Renal cortical epithelial cell (primary cell): Measurements from ENCODE around the gene TRAT1. TPM values are rescaled to one million over a fixed set of nuclear protein-coding genes. Genes with fewer than 3 reads are reported as not detected.

ENCODE experiments used
- DNase-seq: peaks from one replicate; pipeline ENCODE4 v3.0.0-alpha.2; 2011; ENCODE audit warnings: low read depth
- total RNA-seq: library from RNA; depleted of rRNA; stranded (reverse); fragments of >200 nt; gene quantifications from 2 replicates; pipeline ENCODE4 v1.2.3, GENCODE V29; 2014

TRAT1 gene
- total RNA-seq, 1 donor from 2014 or later, result not detected

DNA sequence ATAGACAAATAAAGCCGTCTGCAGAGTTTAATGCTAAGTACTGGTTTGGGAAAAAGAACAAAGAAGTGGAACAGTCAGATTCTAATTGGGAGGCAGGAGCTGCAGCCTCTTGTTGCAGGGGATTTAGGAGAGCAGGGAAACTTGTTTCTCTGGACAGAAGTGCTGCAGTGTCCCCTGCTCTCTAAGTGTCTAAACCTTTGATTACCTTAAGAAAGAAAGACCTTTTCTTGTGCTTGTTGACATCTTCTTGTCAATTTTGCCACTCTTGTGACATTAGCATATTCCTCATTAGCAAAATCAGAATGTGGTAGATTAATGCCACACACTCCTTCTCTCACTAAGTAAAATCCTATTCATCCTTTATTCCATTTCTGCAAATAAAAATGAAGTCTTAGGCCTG lies 38.8 kb downstream of the TRAT1 start:
- DNase-seq, result no peak

DNA sequence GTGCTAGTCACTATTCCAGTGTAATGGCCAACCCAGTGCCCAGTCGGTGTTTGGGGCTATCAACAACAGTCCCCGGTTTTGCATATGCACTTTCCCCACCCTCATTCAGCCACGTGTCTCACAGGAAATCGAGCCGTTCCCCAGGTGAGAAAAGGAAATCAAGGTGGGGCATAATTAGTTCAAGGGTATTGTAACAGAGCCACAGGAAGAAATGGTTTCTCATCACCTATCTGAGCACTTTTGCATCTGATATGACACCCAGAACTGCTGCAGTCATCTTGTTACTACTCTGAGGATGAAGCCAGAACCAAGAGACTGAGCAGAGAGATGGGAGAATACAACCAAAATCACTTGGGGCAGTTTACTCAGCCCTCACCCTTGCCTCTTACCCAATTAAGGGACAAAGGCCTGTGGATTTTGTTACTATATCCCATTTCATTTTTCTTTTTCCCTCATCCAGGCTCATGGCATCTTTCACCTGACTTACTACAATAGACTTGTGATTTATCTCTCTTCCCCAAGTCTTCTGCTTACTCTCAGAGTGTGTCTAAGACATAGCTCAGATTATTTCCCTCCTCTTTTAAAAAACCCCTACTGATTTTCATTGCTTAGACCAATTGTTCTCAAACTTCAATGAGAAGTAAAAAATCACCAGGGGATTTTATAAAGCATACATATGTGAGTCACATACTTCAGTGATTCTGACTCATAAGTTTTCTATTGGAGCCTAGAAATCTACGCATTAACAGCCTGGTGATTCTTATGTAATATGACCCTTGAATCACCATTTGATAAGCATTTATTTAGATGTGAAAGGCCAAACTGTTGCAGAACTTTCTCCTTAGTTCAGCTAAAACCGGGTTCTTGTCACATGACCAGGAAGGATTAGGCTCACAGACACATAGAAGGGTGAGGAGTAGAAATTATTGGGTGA lies 40.5 kb downstream of the TRAT1 start:
- DNase-seq, result peak; percentile 93

DNA sequence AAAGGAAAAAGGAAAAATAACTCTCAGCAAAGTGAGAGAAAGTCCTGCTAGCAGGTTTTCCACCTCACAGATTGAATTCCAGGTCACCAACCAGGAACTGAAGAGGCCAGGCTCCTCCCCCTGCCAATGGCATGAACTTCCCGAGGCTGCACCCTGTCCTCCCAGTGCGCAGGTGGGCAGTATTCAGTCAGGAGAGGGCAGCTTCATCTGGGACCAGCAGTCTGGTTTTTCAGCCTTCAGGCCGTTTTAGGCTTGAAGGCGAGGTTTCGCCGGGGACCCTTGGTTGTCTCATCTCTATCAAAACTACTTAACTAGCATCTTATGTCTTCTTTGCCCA lies 41.2 kb downstream of the TRAT1 start:
- no peak for DNase-seq

DNA sequence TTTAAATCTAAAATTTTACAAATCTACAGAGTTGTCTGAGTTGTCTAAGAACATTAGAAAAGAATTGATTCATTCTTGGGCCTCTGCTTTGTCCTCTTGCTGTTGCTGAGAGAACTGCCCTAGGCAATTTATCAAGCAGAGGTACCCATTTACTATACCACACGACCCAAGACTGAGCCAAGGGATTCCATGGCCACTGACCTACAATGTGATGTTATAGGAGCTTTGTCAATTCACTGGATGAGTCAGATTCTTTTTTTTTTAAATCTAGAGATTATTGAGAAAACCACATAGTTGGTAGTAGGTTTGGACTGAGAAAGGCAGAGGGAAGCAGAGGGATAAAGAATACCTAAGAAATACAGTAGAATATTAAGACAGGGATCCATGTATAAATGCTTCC lies 55.3 kb downstream of the TRAT1 start:
- peak; percentile 7 for DNase-seq

DNA sequence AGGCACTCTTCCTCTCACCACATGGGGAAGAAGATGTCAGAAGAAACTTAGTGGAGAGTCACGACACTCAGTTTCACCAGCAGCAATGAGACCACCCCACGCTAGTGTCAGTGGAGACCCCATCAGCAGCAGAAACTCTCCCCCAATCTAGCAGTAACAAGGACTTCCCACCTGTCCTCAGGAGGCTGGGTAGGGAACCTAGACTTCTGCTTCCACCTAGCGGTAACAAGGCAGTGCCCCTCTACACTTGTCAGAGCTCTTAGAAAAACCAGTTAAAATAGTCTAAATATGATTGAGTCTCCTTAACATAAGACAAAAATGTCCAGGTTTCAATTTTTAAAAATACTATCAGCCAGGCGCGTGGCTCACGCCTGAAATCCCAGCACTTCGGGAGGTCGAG lies 57.3 kb downstream of the TRAT1 start:
- no peak for DNase-seq

DNA sequence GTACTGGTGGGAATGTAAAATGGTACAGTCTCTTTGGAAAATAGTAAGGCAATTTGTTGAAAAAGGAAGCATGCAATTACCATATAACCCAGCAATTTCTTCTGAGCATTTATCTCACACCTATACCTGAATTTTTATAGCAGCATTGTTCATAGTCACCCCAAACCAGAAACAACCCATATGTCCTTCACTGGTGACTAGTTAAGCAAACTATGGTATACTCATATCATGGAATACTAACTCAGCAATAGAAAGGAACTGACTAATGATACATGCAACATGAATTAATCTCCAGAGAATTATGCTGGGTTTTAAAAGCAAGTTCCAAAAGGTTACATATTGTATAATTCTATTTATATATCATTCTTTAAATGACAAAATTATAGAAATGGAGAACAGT lies 60.2 kb downstream of the TRAT1 start:
- DNase-seq, result no peak

DNA sequence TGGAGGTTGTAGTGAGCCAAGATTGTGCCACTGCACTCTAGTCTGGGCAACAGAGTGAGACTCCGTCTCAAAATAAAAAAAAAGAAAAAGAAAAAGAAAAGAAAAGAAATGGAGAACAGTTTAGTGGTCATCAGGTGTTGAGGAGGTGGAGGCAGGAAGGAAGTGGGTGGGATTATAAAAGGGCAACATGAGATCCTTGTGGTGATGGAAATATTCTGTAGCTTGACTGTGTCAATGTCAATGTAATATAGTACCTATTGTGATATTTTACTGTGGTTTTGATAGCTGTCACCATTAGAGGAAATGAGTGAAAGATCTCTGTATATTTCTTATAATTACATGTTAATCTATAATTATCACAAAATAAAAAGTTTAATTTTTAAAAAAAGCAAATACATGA lies 60.8 kb downstream of the TRAT1 start:
- DNase-seq, result no peak

DNA sequence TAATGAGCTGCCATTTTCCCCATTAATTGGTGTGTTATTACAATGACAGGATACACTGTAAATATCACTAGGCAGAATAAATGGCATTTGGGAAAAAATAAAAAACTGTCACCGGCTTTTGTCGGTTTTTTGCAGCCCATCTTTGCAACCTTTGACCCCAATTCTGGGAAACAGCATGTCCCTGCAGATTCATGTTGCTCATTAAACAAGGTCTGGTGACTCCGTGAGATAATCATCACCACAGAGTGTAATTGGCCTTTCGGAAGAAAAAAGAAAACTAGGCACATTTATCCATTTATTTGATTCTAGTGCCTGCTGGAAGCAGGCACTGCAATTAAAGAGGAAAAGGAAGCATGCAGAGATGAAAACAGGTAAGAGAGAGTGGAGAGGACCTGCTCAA lies 64.5 kb downstream of the TRAT1 start:
- DNase-seq, result no peak

DNA sequence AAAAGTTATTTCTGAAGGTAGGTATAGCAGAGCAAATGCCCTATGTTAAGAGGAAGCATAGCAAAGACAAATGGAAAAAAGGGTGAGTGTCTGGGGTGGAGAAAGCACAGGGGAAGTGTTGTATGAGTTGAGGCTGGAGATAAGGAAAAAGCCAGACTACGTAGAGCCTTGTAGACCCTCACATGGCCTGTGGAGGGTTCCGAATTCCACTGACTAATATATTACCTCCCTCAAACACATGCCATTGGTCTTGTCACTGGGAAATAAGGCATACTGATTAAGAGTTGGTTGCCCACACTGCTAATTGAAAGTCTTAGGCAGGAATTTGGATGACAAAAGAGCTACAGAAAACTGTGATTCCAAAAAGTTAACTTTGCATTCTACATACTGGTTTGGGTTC lies 65.2 kb downstream of the TRAT1 start:
- DNase-seq, result no peak

DNA sequence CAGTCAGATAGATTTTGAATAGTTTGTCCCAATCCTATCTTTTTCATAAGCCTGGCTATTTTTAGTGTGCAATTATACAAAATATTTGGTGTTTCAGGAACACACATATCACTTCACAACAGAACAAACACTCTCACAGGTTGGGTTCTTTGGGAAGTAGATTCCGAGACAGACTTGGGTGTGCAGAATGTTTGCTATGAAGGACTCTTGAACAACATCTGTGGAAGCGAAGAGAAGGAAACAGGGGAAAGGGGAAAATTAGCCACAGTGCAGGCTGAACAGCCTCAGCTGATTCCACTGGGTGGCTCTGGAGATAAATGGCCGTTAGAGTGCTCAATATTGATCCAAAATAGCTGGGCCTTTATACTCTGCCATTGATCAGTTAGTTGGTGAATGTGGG lies 69.2 kb downstream of the TRAT1 start:
- no peak for DNase-seq

DNA sequence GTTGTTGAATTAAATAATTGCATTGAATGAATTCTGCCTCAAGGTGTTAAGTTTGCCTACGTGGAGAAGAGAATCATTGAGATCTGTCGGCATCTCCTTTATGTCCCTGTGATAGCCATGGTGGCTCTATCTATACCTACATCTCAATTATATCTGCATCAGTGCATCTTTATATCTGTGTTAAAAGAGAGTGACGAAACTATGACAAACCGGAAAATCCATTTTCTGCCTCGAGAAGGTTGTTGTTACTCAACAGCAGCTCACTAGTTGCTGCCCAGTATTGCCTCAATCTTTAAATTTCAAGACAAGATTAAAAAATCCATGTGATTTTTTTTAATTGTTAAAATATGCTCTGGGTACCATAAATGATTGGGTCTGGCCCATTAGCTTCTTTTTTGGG lies 72.4 kb downstream of the TRAT1 start:
- no peak for DNase-seq

DNA sequence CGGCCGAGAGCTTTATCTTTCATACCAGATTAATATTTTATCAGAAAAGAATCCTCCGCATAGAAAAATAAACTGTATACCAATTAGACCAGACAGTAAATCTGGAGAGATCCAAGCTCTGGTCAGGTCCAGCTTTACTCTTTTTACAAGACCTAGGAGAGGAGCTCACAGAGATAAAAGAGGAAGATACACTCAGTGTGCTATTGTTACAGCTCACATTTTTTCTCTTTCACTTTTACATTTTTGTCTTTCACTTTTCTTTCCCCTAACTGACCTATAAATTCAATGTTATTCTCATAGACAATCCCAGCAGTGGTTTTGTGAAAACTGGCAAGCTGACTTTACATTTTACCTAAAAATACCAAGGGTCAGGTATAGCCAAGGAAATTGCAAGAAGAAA lies 75.3 kb downstream of the TRAT1 start:
- DNase-seq, result no peak

DNA sequence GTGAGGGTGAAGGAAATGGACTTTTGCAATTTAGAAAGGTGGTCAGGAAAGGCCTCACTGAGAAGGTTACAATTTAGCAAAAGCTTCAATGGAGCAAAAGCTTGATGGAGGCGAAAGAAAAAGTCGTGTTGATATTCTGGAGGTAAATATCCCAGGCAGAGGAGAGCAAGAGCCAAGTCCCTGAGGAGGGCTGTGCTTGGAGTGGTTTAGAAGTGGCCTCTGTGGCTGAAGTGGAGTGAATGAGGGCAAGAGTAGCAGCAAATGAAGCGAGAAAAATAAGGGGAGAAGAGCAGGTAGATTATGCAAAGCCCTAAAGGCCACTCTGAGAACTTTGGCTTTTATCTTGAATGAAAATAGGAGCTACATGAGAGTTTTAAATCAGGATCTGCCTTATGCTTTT lies 76.9 kb downstream of the TRAT1 start:
- no peak for DNase-seq

Other genes starting within 250 kb of the TRAT1 start
- gene CIP2A, start 233.3 kb upstream of the TRAT1 start, total RNA-seq, result 9.6 and 21.9 TPM in 2 replicates
- 10.8 and 15.4 TPM in 2 replicates for gene DZIP3, start 233.1 kb upstream of the TRAT1 start, total RNA-seq
- gene RETNLB, start 65.4 kb upstream of the TRAT1 start, total RNA-seq, result not detected in 2 replicates
- 1.4 and 3.9 TPM in 2 replicates for gene GUCA1C, start 131.1 kb downstream of the TRAT1 start, total RNA-seq